OCI-LY3 (cell line): ENCODE measurements around the gene EFL1.

Experiments
- H2AFZ ChIP-seq: fragments of 200-600, 300-600 bp; shearing (Covaris generic); 2 replicates; pipeline ENCODE4 v1.6.0; 2014; ENCODE audit warnings: antibody characterized with exemption, low read depth, low read length
- H3K27ac ChIP-seq: fragments of 200-600, 300-600 bp; sonication (generic); 2 replicates; pipeline ENCODE4 v1.5.1; 2014; ENCODE audit warnings: mild to moderate bottlenecking, low read length, moderate library complexity, mixed read lengths
- H3K27me3 ChIP-seq: fragments of 200-600, 300-600 bp; sonication (generic); 2 replicates; pipeline ENCODE4 v1.6.1; 2014; ENCODE audit warnings: low read depth, low read length, mixed read lengths
- H3K36me3 ChIP-seq: fragments of 200-600, 300-600 bp; sonication (generic); replicated peaks from 2 replicates; pipeline ENCODE3; 2014; ENCODE audit warnings: low read depth, low read length, mixed read lengths
- H3K4me1 ChIP-seq: fragments of 300-600, 200-600 bp; sonication (generic); 2 replicates; pipeline ENCODE4 v1.6.1; 2014; ENCODE audit warnings: low read length, mixed read lengths
- H3K4me2 ChIP-seq: fragments of 200-600, 300-600 bp; sonication (generic); 2 replicates; pipeline ENCODE4 v1.6.1; 2014; ENCODE audit warnings: low read length, mixed read lengths
- H3K4me3 ChIP-seq: fragments of 300-600, 200-600 bp; sonication (generic); 2 replicates; pipeline ENCODE4 v1.5.1; 2014; ENCODE audit warnings: antibody characterized with exemption, mild to moderate bottlenecking, low read length, moderate library complexity
- H3K79me2 ChIP-seq: fragments of 300-600, 200-600 bp; shearing (Covaris generic); 2 replicates; pipeline ENCODE4 v1.6.1; 2014; ENCODE audit warnings: mild to moderate bottlenecking, low read length, mixed read lengths
- H3K9ac ChIP-seq: fragments of 300-600, 200-600 bp; shearing (Covaris generic); 2 replicates; pipeline ENCODE4 v1.6.0; 2014; ENCODE audit warnings: mild to moderate bottlenecking, low read length, moderate library complexity
- H3K9me3 ChIP-seq: fragments of 200-600, 300-600 bp; shearing (Covaris generic); 2 replicates; pipeline ENCODE4 v1.6.1; 2014; ENCODE audit warnings: low read length, mixed read lengths; ENCODE audit not compliant: insufficient read depth
- H4K20me1 ChIP-seq: fragments of 200-600, 300-600 bp; sonication (generic); 2 replicates; pipeline ENCODE4 v1.6.1; 2016; ENCODE audit warnings: low read length, mixed read lengths; ENCODE audit not compliant: insufficient read depth
- EZH2phosphoT487 ChIP-seq: fragments of 200-600 bp; shearing (Covaris generic); IDR thresholded peaks from 2 replicates; pipeline ENCODE4 v1.6.1; 2018; ENCODE audit warnings: antibody characterized with exemption, mixed run types, low read depth
- TF ChIP-seq, protein P1 (sequence below): fragments of 200-600, 300-600 bp; sonication (generic); IDR thresholded peaks from 2 replicates; pipeline ENCODE4 v1.5.1; 2014; ENCODE audit warnings: antibody characterized with exemption, low read length, low read depth

The EFL1 gene

GRCh38 chr15:82100111-82100929, 162.2 kb downstream of the EFL1 start:
- no peaks in the 10 kb centered on the region for H3K79me2 ChIP-seq
- H3K27ac ChIP-seq: no peak overlapping the region
- H3K27me3 ChIP-seq: peaks cover 3% of the 10 kb centered on the region; the same call in 1 of the 2 replicates
- no peaks in the 10 kb centered on the region for H3K4me1 ChIP-seq
- no peak overlapping the region for H2AFZ ChIP-seq
- H3K9me3 ChIP-seq: no peaks in the 10 kb centered on the region
- no peak overlapping the region for H3K4me3 ChIP-seq
- TF ChIP-seq EZH2phosphoT487: no peak
- TF ChIP-seq, protein P1, sequence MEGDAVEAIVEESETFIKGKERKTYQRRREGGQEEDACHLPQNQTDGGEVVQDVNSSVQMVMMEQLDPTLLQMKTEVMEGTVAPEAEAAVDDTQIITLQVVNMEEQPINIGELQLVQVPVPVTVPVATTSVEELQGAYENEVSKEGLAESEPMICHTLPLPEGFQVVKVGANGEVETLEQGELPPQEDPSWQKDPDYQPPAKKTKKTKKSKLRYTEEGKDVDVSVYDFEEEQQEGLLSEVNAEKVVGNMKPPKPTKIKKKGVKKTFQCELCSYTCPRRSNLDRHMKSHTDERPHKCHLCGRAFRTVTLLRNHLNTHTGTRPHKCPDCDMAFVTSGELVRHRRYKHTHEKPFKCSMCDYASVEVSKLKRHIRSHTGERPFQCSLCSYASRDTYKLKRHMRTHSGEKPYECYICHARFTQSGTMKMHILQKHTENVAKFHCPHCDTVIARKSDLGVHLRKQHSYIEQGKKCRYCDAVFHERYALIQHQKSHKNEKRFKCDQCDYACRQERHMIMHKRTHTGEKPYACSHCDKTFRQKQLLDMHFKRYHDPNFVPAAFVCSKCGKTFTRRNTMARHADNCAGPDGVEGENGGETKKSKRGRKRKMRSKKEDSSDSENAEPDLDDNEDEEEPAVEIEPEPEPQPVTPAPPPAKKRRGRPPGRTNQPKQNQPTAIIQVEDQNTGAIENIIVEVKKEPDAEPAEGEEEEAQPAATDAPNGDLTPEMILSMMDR: no peak
- H3K9ac ChIP-seq: no peak overlapping the region
- no peaks in the 10 kb centered on the region for H4K20me1 ChIP-seq
- no peaks in the 10 kb centered on the region for H3K36me3 ChIP-seq
- no peak overlapping the region for H3K4me2 ChIP-seq

- no peak for TF ChIP-seq EZH2phosphoT487
- TF ChIP-seq, protein P1: no peak
Measured at GRCh38 chr15:82098674-82099073, 163.9 kb downstream of the EFL1 start.

DNA sequence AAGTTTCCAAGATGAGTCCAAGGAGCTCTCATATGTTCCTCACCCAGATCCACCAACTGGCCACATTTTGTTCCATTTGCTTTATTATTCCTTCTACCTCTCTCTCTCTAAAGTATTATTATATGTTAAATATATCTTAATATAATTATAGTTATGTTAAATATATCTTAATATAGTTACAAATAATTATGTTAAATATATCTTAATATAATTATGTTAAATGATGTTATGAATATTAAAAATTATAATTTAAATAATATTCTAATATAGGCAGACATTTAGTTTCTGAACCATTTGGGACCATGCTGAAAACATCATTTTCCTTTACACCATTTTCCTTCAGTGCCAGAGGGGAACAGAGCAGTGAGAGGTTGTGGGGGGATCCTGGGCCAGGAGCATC, 166.7 kb downstream of the EFL1 start:
- TF ChIP-seq, protein P1: no peak
- TF ChIP-seq EZH2phosphoT487: no peak
- no peaks in the 10 kb centered on the region for H4K20me1 ChIP-seq

More at GRCh38 chr15:82098674-82099073, 163.9 kb downstream of the EFL1 start:
- no peak overlapping the region for H3K4me2 ChIP-seq
- peaks cover 8% of the 10 kb centered on the region; the same call in 1 of the 2 replicates for H3K27me3 ChIP-seq
- no peaks in the 10 kb centered on the region for H3K79me2 ChIP-seq
- H3K4me3 ChIP-seq: no peak overlapping the region
- H3K9ac ChIP-seq: no peak overlapping the region
- no peaks in the 10 kb centered on the region for H3K4me1 ChIP-seq
- no peaks in the 10 kb centered on the region for H4K20me1 ChIP-seq
- H3K27ac ChIP-seq: no peak overlapping the region
- H3K9me3 ChIP-seq: no peaks in the 10 kb centered on the region
- H2AFZ ChIP-seq: no peak overlapping the region
- H3K36me3 ChIP-seq: no peaks in the 10 kb centered on the region

GRCh38 chr15:82093774-82094211, 168.7 kb downstream of the EFL1 start:
- no peaks in the 10 kb centered on the region for H4K20me1 ChIP-seq
- no peaks in the 10 kb centered on the region for H3K9me3 ChIP-seq
- H3K4me2 ChIP-seq: no peak overlapping the region
- no peak overlapping the region for H3K4me3 ChIP-seq
- H2AFZ ChIP-seq: no peak overlapping the region
- H3K27me3 ChIP-seq: peaks cover 5% of the 10 kb centered on the region; the same call in 1 of the 2 replicates
- no peak overlapping the region for H3K9ac ChIP-seq
- TF ChIP-seq EZH2phosphoT487: no peak
- TF ChIP-seq, protein P1: no peak
- H3K4me1 ChIP-seq: no peaks in the 10 kb centered on the region
- no peaks in the 10 kb centered on the region for H3K36me3 ChIP-seq
- no peaks in the 10 kb centered on the region for H3K79me2 ChIP-seq
- no peak overlapping the region for H3K27ac ChIP-seq

More for the DNA sequence above, 166.7 kb downstream of the EFL1 start:
- Histone ChIP-seq H3K9ac (no peak overlapping the region), H3K27ac (no peak overlapping the region), H3K4me1 (no peaks in the 10 kb centered on the region), H3K4me3 (no peak overlapping the region), H2AFZ (no peak overlapping the region), H3K4me2 (no peak overlapping the region), H3K27me3 (peaks cover 8% of the 10 kb centered on the region; the same call in 1 of the 2 replicates), H3K79me2 (no peaks in the 10 kb centered on the region), H3K36me3 (no peaks in the 10 kb centered on the region), H3K9me3 (no peaks in the 10 kb centered on the region)
